Fibroblast of skin of scalp (primary cell): ENCODE measurements around the gene PRIMPOL.
A peak's percentile ranks its signal among the peaks of the same experiment; 100 is the strongest.
"Not testable (repeated sequence)": the region's sequence is repeated elsewhere in the genome, so short reads cannot be mapped to it uniquely, and the experiment has no call there.

Source experiments
- DNase-seq: peaks from one replicate; pipeline ENCODE4 v3.0.0-alpha.2; 2013

The PRIMPOL gene

GRCh38 chr4:184636897-184637296 lies 12.6 kb upstream of the PRIMPOL start:
- no peak for DNase-seq

- DNase-seq: no peak
Measured at GRCh38 chr4:184641022-184641421, 8.5 kb upstream of the PRIMPOL start.

DNA sequence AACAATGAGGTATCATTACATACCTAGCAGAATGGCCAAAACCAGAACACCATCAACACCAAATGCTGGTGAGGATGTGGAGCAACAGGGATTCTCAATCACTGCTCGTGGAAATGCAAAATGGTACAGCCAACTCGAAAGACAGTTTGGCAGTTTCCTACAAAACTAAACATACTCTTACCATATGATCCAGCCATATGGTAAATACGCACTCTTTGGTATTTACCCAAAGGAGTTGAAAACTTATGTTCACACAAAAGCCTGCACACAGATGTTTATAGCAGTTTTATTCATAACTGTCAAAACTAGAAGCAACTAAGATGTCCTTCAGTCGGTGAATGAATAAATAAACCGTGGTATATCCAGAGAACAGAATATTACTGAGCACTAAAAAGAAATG lies 8.1 kb upstream of the PRIMPOL start:
- DNase-seq: no peak

DNA sequence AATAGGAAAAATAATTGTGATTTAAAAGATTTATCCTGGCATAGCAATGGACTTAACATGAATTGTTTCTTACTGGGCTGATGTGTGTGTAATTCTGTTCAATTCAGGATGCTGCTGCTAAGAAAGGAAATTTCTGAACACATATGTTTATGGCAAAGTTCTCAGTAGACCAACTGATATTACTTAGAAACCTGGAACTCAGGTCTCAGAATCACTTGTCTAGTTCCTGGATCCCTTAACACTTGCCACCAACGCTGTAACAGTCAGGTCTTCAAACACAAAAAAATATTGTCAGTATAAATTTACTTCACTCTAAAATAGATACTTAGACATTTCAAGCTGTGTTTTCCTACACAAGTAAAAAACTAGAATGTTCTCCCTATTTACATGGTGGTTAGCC lies 5.8 kb upstream of the PRIMPOL start:
- no peak for DNase-seq

DNA sequence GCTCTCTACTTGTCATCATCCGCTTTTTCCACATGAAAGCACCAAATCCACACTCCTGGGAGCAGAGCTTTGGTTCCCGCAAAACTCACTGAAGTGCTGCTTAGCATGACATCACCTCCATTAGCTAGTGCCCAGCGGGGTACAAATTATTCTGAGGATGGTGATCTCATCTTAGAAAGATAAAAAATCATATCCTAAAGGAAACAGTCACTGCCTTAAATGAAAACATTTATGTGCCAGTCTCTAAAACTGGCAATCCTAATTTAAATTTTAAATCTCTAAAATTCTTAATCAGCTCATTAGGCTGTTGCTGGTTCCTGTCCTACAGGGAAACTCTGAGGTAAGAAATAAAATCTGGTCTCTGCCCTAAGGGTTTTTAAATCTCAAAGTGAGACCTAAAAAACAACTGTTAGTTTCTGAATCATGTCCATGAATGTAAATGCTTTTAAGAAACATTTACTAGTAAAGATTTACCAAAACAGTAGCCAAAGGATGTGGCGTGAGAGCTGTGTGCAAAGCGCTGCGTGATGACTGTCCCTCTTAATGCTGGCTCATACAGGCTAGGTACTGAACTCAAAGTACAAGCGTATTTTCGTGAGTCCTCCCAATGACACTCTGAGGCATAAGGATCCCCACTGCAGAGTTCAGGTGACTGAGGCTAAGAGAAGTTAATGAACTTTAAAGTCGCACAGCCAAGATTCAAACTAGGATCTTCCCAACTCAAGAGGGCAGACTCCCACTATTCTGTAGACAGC lies 4.8 kb upstream of the PRIMPOL start:
- DNase-seq: peak; percentile 56

GRCh38 chr4:184645904-184646610 lies 3.5 kb upstream of the PRIMPOL start:
- no peak for DNase-seq

- DNase-seq: no peak
Measured at GRCh38 chr4:184647266-184648053, 2.1 kb upstream of the PRIMPOL start.

GRCh38 chr4:184648054-184648312 lies 1.6 kb upstream of the PRIMPOL start:
- no peak for DNase-seq

DNA sequence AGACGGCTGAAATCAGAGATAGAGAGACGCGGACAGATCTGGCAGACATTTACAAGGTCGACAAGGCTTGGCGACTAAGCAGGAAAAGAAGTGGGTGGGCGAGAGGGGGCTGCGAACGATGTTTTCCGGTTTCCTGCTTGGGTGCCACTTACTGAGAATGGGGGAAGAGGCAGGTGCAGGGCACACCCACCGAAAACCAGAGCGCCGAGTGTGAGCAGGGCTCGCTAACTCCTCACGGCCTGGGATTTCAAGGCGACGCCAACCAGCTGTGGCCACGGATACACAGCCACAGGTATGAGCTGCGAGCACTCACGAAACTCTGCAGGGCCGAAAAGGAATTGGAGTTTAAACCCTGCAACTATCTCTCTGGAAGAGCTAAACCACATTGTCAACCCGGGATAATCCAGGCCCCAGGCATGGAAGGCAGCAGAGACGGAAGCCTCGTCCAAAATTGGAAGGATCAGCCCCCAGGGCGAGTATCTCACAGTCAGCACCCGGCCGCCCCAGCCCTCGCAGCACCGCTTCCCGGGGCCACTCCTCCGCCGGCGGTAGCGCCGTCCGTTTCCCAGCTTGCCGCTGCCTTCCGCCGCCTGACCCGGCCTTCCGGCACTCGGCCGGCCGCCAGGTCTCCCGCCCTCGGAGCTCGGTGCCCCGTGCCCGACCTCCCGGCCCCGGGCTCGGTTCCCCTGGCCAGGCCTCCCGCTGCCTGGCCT lies 1.1 kb upstream of the PRIMPOL start:
- DNase-seq: peak; percentile 47

DNA sequence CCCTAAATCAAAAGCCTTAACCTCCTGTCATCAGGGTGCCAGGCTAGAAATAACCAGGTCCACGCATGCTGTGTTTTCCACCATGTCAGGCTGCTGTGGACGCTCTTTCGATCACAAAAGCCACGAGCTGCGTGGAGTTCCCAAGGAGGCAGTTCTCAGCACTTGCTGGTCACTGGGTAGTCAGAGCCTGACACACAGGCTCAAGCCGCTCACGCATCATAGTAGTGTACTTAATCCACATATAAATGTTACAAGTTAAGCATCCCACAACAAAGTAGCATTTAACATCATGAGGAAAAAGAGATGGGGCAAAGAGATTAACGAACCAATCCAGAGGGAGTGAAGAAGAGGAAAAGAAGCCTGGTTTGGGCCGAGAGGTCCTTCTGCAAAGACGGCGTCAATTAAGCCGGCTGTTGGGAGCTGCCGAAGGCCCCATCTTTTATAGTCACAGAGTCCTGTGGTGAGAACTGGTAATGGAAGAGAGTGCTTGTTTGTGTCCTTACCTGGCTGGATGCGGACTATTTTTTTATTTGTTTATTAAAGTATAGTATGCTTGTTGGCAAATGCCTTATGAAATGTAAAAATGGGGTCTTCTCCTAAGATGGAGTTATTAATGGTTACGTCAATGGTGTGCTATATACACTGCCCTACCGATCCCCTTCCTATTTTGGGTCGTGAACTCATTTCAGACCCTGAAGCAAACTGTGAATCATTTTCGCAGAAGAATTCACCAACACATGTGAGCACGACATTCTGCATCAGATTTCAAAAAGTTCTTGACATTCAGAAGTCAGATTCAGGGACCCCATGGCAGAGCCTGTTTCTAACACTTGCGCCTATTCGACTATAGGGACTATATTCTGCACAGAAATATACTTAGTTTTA lies 675 bp downstream of the PRIMPOL start:
- DNase-seq: peak; percentile 19

DNA sequence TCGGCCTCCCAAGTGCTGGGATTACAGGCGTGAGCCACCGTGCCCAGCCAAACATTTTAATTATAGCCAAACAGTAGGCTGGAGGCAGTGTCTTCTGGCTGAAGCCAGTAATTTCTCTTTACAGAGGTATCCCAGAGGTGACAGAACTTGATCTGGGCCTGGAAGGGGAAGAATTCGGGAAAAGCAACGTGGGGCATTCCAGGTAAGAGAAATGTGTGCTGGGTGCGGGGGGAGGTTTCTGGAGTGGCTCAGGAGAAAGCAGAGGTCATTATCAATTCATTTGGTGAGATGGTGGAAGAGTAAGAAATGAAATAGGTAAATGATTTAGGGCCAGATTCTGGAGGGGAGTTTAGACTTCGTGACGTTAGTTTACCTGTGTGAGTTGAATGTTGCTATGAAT lies 2.4 kb downstream of the PRIMPOL start:
- no peak for DNase-seq

- DNase-seq: not testable (repeated sequence)
Measured at GRCh38 chr4:184652681-184653080, 3.1 kb downstream of the PRIMPOL start.

DNA sequence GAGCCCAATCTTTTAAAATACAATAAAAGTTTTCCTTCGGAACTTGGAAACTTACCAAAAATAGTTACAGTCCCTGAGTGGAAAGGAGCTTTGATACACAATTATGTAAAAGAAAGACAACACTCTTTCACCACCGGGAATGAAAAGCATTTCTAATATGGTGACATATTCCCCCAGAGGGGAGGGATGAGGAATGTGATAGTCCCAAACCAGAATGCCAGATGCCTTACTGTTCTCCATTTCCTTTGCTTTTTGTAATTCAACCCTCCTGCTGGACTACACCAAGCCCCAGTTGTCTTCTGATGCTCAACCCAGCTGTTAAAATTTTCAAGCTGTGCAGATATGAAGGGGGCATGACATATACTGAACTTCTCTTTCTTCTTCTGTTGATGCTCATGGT lies 4.1 kb downstream of the PRIMPOL start:
- DNase-seq: peak; percentile 94

DNA sequence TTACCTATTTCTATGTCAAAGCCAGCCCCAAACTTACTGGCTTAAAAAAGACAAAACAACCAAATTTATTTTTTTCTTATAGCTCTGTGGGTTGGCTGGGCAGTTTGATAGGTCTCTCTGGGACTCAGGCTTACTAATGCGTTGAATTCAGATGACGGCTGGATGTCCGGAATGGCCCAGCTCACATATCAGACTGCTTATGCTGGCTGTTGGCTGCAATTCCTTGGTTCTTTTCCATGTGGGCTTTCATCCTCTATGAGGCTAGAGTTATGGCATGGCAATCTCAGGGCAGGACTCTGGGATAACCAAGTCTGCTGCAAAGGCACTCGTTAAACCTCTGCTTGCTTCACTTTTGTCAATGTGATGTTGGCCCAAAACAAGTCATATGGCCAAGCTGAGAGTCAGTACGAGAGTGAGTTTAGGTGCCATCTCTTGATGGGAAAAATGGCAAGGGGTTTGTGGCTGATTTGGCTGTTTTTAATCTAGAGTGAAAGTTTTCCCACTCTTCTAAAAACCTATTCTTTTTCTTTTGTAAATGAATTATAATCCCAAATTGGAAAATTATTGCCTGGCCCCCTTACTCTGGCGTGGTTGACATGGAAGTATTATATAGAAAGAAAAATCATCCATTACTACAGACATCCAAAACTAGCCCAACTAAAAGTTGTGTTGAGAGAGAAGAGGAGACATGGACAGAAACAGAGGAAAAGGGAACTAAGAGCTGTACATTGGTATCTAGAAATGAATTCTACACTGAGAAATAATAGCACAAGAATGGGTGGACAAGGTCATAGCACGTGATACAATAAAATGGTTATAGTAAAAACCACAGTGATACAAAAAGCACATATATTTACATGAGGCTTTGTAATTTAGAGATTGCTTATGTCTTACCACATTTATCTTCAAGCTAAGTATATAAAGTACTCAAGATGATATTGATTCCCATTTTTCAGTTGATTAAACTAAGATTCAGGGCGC lies 6.6 kb downstream of the PRIMPOL start:
- no peak for DNase-seq

DNA sequence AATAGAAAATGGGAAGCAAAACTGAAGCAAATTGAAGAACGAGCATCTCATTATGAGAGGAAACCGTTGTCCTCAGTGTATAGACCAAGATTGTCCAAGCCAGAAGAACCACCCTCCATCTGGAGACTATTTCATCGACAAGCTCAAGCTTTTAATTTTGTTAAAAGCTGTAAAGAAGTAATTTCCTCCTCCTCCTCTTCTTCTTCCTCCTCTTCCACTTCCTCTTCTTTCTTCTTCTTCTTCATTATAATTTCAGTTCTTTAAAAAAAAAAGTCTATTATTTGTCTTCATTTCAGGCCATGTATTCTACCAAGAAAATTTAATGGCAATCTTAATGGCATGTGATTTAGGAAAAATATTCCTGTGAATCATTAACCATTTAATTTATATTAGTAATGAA lies 7.6 kb downstream of the PRIMPOL start:
- no peak for DNase-seq

GRCh38 chr4:184657820-184658219 lies 8.3 kb downstream of the PRIMPOL start:
- not testable (repeated sequence) for DNase-seq

DNA sequence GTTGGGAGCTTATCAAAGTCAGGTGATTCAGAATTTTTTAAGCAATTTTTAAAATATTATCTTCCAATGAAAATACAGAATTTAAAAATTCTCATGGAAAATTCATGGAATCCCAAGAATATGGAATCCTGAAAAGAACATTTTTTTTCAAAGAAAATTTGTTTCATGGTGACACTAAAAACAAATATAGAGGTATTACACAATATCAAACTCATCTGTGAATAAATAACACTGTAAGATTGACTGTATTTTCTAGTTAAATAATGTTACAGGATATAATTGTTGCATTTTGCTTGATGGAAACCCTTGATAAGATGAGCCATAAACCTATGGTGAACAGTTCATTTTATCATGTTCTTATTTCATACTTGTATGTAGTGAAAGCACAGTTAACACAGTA lies 11.4 kb downstream of the PRIMPOL start:
- DNase-seq: no peak

DNA sequence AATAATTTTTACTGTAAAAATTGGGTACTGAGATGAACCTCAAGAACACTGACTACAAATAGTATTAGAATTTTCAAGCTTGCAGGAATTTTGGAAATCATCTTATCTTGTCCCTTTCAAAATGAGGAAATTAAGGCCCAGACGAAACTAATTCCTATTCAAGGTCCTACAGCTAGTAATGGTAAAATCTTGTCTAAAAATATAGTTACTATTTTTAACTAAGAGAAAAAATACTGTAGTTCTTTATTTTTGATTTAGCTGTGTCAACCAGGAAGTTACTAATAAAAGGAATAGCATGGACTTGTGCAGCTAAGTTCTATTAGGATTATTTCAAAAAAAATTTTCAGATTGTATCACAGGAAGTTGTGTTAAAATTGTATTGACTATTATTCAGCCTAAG lies 12.7 kb downstream of the PRIMPOL start:
- no peak for DNase-seq

DNA sequence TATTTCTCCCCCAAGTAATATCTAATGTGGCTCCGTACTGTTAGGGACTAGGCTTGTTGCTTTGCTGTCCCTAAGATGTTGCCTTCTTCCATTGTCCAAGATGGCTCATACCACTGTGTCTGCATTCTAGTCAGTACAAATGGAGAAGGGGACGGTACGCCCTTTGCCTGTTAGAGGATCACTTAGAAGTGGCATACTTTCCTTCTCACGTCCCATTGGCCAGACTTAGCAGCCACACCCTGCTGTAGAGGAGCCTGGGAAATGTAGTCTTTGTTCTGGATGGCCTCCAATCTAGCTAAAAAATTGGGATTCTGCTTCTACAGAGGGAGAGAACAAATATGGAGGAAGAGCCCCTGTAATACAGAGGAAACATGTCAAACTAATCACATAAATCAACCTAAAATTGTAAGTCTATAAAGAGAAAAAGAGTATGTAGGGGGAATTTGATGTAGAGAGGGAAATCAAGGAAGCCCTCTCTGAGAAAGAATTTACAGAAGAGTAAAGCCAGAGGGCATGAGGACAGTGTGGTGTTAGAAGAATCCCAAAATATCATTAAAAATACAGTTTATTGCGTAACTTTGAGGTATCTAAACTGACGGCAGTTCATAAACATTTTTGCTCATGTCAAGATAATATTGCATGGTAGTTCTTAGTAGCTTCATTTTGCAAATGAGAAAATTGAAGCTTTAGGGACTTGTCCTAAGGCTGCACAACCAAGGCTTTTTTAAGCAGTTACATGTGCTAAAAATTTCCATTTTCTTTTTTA lies 15.1 kb downstream of the PRIMPOL start:
- peak; percentile 18 for DNase-seq

- DNase-seq: no peak
Measured at GRCh38 chr4:184666670-184667069, 17.1 kb downstream of the PRIMPOL start.
